A673 (cell line): ENCODE results near the gene AFAP1. TPM values are rescaled to one million over a fixed set of nuclear protein-coding genes. Genes with fewer than 3 reads are reported as not detected.

Experiments used
- BruUV-seq: library from RNA; stranded (reverse); fragments of 400-500 nt; replicated peaks from 2 replicates; lab custom pipeline; 2021; lab: Mats Ljungman, UMichigan
- CTCF ChIA-PET: fragments of 300-600 bp; sonication (Branson Sonifier 250); formaldehyde crosslinking; loops from one replicate; lab custom pipeline; 2022; ENCODE audit warnings: antibody characterized with exemption; lab: Charles Lee
- POLR2A ChIA-PET: fragments of 300-600 bp; sonication (Branson Sonifier 250); formaldehyde crosslinking; loops from one replicate; lab custom pipeline; 2022; ENCODE audit warnings: antibody characterized with exemption; ENCODE audit not compliant: low non-redundant PET; lab: Charles Lee
- DNase-seq: peaks from one replicate; pipeline ENCODE4 v3.0.0-alpha.2; 2015; ENCODE audit warnings: low spot score
- H3K27ac ChIP-seq: fragments of 200-600 bp; sonication (generic); 2 replicates; pipeline ENCODE4 v1.5.1; 2016; ENCODE audit warnings: mixed run types, low read depth, mild to moderate bottlenecking, mixed read lengths, antibody characterized with exemption, low read length; ENCODE audit not compliant: poor library complexity, severe bottlenecking
- H3K27me3 ChIP-seq: fragments of 200-600 bp; sonication (generic); replicated peaks from 2 replicates; pipeline ENCODE4 v1.6.1; 2017; ENCODE audit warnings: mixed run types, low read depth, mild to moderate bottlenecking, mixed read lengths, antibody characterized with exemption, low read length; ENCODE audit not compliant: insufficient read depth, poor library complexity
- H3K36me3 ChIP-seq: fragments of 200-600 bp; sonication (generic); 2 replicates; pipeline ENCODE4 v1.6.1; 2016; ENCODE audit warnings: mixed run types, mild to moderate bottlenecking, mixed read lengths, antibody characterized with exemption, low read length; ENCODE audit not compliant: insufficient read depth, poor library complexity, severe bottlenecking
- H3K4me1 ChIP-seq: fragments of 200-600 bp; sonication (generic); 2 replicates; pipeline ENCODE4 v1.6.1; 2017; ENCODE audit warnings: mixed run types, mild to moderate bottlenecking, mixed read lengths, antibody characterized with exemption, low read length; ENCODE audit not compliant: insufficient read depth, poor library complexity, severe bottlenecking
- H3K4me3 ChIP-seq: fragments of 200-600 bp; sonication (generic); 2 replicates; pipeline ENCODE4 v1.5.1; 2016; ENCODE audit warnings: low read depth, mixed run types, mild to moderate bottlenecking, mixed read lengths, low read length; ENCODE audit not compliant: poor library complexity, severe bottlenecking
- H3K9me3 ChIP-seq: fragments of 200-600 bp; sonication (generic); 2 replicates; pipeline ENCODE4 v1.6.1; 2016; ENCODE audit warnings: mixed run types, low read depth, mild to moderate bottlenecking, mixed read lengths, antibody characterized with exemption, low read length; ENCODE audit not compliant: poor library complexity, severe bottlenecking
- CTCF ChIP-seq: fragments of 300-800, 200-600 bp; sonication (generic); conservative IDR thresholded peaks from 2 replicates; pipeline ENCODE4 v1.5.1; 2017; ENCODE audit warnings: low read depth, mild to moderate bottlenecking, antibody characterized with exemption, low read length, moderate library complexity, mixed read lengths
- EZH2 ChIP-seq: fragments of 200-600 bp; sonication (generic); IDR thresholded peaks from 2 replicates; pipeline ENCODE4 v1.6.1; 2017; ENCODE audit warnings: borderline replicate concordance, low read depth, mild to moderate bottlenecking, mixed read lengths, antibody characterized with exemption, low read length; ENCODE audit not compliant: poor library complexity, severe bottlenecking
- intact Hi-C: fragments of 100-400 bp; cut with micrococcal nuclease; formaldehyde crosslinking; loops from one replicate; pipeline ENCODE4 v1.10.0; 2022; ENCODE audit not compliant: unreplicated experiment
- total RNA-seq: library from RNA; stranded (reverse); gene quantifications from 2 replicates; pipeline ENCODE4 v1.2.3, GENCODE V29; 2021

Gene AFAP1
- total RNA-seq, 1 experiment from 2014 or later = 42.6 TPM

DNA sequence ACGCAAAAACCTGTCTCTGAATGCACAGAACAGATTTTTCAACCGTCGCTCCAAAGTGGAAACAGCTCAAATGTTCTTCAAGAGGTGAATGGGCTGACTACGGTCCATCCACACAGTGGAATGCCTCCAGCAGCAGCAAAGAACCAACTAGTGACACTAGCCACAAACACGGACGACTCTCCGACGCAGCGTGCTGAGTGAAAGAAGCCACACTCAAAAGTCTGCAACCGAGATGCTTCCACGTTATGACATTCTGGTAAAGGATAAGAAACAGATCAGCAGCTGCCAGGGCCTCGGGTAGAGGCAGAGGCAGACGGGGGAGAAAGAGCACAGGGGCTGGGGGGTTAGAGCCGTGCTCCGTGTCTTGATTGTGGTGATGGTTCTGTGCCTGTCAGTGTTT lies 125.2 kb downstream of the AFAP1 start:
- no peak overlapping the region for H3K27ac ChIP-seq
- intact Hi-C loops = no loop called here
- CTCF ChIA-PET = no interaction called here
- H3K4me3 ChIP-seq = no peak overlapping the region
- H3K36me3 ChIP-seq = peaks cover 21% of the 10 kb centered on the region
- H3K4me1 ChIP-seq = peaks cover 16% of the 10 kb centered on the region
- no peak for TF ChIP-seq EZH2
- H3K9me3 ChIP-seq = no peaks in the 10 kb centered on the region
- no TSS peak for BruUV-seq
- no peaks in the 10 kb centered on the region for H3K27me3 ChIP-seq
- POLR2A ChIA-PET = no interaction called here
- DNase-seq = no peak

GRCh38 chr4:7813674-7814073 lies 126.0 kb downstream of the AFAP1 start:
- Histone ChIP-seq H3K27ac (no peak overlapping the region), H3K36me3 (peaks cover 29% of the 10 kb centered on the region), H3K4me3 (no peak overlapping the region), H3K27me3 (no peaks in the 10 kb centered on the region), H3K9me3 (no peaks in the 10 kb centered on the region), H3K4me1 (peaks cover 12% of the 10 kb centered on the region)
- no TSS peak for BruUV-seq
- intact Hi-C loops = no loop called here
- ChIA-PET POLR2A (no interaction called here), CTCF (no interaction called here)
- DNase-seq = no peak
- no peak for TF ChIP-seq CTCF
- no peak for TF ChIP-seq EZH2

GRCh38 chr4:7812921-7813320 lies 126.7 kb downstream of the AFAP1 start:
- intact Hi-C loops = no loop called here
- Histone ChIP-seq H3K27me3 (no peaks in the 10 kb centered on the region), H3K9me3 (no peaks in the 10 kb centered on the region), H3K36me3 (peaks cover 31% of the 10 kb centered on the region), H3K27ac (no peak overlapping the region), H3K4me3 (no peak overlapping the region), H3K4me1 (peaks cover 5% of the 10 kb centered on the region)
- ChIA-PET CTCF (no interaction called here), POLR2A (interaction anchor here (0.7 kb wide), 1 partner anchor 146 kb away, joined by 8 read pairs; no protein-coding TSS in a partner anchor)
- no peak for DNase-seq
- TF ChIP-seq CTCF = no peak
- TF ChIP-seq EZH2 = no peak
- BruUV-seq = no TSS peak

DNA sequence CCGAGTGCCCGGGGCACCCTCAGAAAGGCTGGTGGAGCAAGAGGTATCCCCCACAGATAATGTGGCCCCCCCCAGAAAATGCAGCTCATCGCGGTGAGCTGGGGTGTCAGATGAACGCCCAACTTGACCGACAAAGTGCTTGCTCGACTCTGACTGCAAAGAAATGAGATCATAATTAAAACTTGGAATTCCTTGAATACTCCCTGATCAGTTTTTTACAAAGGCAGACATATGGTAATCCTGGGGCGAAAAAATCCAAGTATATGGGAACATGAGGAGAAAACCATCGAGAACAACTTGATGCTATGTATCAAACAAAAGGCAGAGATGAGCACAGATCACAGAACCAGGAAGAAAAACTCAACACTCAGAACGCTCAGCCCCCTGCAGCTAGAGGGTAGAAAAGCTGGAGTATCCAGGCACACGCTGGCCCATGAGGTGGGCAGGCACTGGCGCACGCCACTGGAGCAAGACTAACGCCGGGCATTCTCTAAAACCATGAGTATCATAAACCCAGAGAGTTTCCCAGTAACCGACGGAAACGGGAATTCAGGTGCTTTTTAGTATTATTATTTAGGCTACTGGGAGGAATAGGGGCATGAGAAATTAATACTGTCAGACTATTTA lies 127.3 kb downstream of the AFAP1 start:
- peaks cover 6% of the 10 kb centered on the region for H3K4me1 ChIP-seq
- intact Hi-C loops = no loop called here
- TF ChIP-seq EZH2 = no peak
- TF ChIP-seq CTCF = no peak
- CTCF ChIA-PET = interaction anchor here (1.0 kb wide), 1 partner anchor 10 kb away, joined by 4 read pairs; no protein-coding TSS in a partner anchor
- no peak for DNase-seq
- peaks cover 31% of the 10 kb centered on the region for H3K36me3 ChIP-seq
- H3K9me3 ChIP-seq = no peaks in the 10 kb centered on the region
- no peak overlapping the region for H3K4me3 ChIP-seq
- no peak overlapping the region for H3K27ac ChIP-seq
- no peaks in the 10 kb centered on the region for H3K27me3 ChIP-seq
- no TSS peak for BruUV-seq
- POLR2A ChIA-PET = no interaction called here
